Transverse colon (tissue), 4 donors: ENCODE measurements around the gene ZGLP1.

Source experiments
- CTCF ChIP-seq, 5 experiments: fragments of 200-600 bp in 3 of 5; fragments of 450-650 bp in 2 of 5; sonication (generic) in 3 of 5; IDR thresholded peaks; 1 replicate in 2 of 5; 2 replicates in 3 of 5; pipeline ENCODE4 v1.5.1; 2016 to 2017; ENCODE audit warnings: antibody characterized with exemption in 5 of 5, inconsistent platforms in 3 of 5, mild to moderate bottlenecking in 2 of 5, moderate library complexity in 1 of 5
- POLR2A ChIP-seq: fragments of 450-650 bp; IDR thresholded peaks from one replicate; pipeline ENCODE4 v1.6.1; 2016; ENCODE audit warnings: antibody characterized with exemption, mild to moderate bottlenecking, moderate library complexity
- POLR2AphosphoS5 ChIP-seq, 3 donors: sonication (generic); formaldehyde crosslinking; IDR thresholded peaks; one replicate each; pipeline ENCODE4 v1.6.1; 2016; ENCODE audit warnings: antibody characterized with exemption in 3 of 3

GRCh38 chr19:10269333-10270179 lies 40.1 kb downstream of the ZGLP1 start:
- no peak for TF ChIP-seq POLR2A
- peak; percentile 92 to 97 (median 94) for TF ChIP-seq CTCF (IDR thresholded peaks at IDR 0.05)
- peak in 2 of 3 donors; percentile 14 to 15 for TF ChIP-seq POLR2AphosphoS5 (IDR thresholded peaks at IDR 0.05)
